Renal cortex interstitium (tissue), 11 donors: Measurements from ENCODE around the gene TNFAIP2. TPM values are rescaled to one million over a fixed set of nuclear protein-coding genes. Genes with fewer than 3 reads are reported as not detected.
"Not testable (repeated sequence)": the region's sequence is repeated elsewhere in the genome, so short reads cannot be mapped to it uniquely, and the experiment has no call there.

Source experiments
- DNase-seq, 11 donors: peaks; one replicate each; pipeline ENCODE4 v3.0.0-alpha.2; 2013; ENCODE audit warnings: low read depth in 9 of 11, low spot score in 4 of 11; ENCODE audit errors: extremely low read depth in 1 of 11
- polyA plus RNA-seq, 3 donors: library from polyadenylated mRNA; unstranded; fragments of 120-200 nt; gene quantifications; one replicate each; pipeline ENCODE4 v1.2.1, GENCODE V29; 2013; ENCODE audit not compliant: insufficient read length in 3 of 3

TNFAIP2 gene
- polyA plus RNA-seq, 3 donors = 22.8 to 38.0 (median 31.7) TPM

DNA sequence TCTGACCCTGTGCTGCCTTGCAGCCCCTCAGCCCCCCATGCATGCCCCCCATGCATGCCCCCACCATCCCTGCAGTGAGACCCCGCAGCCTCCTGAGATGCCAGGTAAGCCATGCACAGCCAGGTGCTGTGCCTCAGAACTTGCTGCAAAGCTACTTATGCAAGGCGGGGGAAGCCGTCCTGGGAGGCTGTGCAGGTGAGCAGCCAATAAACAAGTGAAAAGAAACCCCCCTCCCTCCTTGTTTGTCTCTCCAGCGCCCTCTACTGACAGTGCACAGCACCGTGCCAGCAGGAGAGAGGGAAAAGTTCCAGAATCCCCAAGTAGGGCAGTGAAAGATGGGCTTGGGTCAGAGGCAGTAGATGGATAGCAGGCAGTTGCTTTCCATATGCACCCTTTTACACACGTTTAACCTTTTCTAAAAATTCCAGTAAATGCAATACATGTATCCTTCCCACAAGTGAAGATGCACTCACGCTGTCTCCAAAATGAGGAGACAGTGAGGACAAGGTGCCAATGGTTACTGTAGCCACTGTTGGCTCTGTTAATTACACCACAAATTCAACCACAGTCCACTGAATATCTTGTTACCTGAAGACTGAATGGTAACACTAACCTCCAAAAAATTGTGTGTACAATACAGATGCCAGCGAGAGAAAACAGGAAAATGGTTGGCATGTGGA is 18.0 kb downstream of the TNFAIP2 start:
- no peak for DNase-seq

DNA sequence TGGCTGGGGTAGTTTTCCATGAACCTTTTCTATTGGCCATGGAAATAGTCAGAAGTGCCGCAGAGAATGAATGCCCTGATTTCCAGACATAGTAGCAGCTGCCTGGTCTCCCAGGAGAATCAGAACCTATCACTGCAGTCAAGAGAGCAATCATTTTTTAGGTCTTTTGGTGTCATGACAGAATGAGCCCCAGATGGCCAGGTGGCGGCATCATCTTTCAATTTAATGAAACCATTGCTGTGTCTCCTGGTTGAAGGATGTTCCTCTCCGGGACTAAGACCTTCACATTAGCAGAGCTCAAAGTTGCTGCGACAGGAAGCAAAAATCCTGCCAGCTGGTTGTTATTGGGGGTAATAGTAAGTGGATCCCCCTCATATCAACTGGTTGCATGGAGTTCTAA is 18.8 kb downstream of the TNFAIP2 start:
- DNase-seq = no peak

- DNase-seq = no peak
Measured at GRCh38 chr14:103142721-103143302, 19.6 kb downstream of the TNFAIP2 start.

DNA sequence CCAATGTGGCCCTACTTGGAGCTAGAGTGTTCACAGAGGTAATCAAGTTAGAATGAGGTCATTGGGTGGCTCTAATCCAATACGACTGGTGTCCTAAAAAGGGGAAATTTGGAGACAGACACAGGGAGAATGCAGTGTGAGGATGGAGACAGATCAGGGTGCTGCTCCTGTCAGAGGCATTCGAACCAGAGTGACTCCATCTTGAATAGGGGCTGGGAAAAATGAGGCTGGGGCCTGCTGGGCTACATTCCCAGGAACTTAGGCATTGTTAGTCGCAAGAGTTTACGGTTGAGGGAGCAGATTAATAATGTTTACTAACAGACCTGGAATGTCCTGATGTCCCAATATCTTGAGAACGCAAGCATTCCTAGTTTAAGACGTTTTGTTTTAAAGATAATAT is 20.2 kb downstream of the TNFAIP2 start:
- no peak for DNase-seq

- no peak for DNase-seq
Measured at GRCh38 chr14:103144085-103144484, 20.8 kb downstream of the TNFAIP2 start.

DNA sequence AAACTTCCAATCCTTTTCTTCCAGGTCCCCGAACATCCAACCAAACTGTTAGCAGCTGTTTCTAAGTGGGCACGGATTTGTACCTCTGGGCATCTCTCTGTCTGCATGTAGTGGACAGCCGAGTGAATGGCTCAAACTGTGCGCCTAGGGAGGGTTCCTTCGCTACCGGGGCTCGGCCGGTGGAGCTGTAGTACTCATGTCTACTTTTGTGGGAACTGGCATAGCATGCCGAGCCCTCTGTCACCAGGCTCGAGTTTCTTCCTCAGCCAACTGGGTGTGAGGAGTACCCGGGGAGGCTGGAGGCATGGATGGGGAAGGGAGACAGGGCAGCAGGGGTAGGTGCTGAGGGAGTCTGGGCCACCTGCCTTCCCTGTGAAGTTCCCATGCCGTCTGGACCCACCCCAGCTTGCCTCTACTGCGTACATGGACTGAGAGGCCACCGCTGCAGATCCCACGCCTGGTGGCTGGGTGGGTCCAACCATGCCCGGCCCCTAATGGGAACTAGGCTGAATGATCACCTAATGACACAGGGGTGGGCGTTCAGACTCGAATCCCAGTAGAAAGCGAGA is 23.0 kb downstream of the TNFAIP2 start:
- DNase-seq = no peak

DNA sequence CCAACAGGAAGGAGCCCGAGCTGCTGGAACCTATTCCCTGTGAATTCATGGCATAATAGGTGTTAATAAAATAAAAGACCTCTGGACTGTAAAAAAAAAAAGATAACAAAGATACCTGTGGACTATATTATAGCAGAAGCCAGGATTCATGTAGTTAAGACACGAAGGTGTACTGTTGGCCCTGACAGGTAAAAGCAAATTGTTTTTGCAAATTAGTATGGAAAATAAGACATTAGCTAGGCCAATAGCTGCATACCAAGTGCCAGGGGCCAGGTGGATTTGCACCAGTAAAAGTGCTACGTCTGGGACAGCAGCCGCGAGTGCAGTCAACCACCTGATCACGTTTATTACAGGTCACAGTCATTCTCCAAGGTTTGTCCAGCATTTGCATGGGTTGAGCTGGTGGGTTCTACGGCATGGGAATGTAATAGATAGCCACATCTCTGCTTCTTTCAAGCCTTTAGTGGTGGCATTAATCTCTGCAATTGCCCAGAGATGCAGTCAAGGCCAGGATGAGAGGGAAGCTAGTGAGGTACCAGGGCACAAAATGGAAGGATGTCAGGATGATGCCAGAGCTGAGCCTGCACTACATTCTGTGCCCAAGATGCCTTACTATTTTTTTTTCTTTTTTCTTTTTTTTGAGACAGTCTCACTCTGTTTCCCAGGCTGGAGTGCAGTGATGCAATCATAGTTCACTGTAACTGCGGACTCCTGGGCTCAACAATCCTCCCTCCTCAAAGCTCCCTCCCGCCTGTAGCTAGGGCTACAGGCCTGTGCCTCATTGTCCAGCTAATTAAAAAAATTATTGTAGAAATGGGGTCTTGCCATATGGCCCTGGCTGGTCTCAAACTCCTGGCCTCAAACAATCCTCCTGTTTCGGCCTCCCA is 26.3 kb downstream of the TNFAIP2 start:
- no peak for DNase-seq

- no peak for DNase-seq
Measured at GRCh38 chr14:103151270-103151945, 28.1 kb downstream of the TNFAIP2 start.

GRCh38 chr14:103155010-103155409 is 31.7 kb downstream of the TNFAIP2 start:
- no peak for DNase-seq

GRCh38 chr14:103155416-103155815 is 32.2 kb downstream of the TNFAIP2 start:
- not testable (repeated sequence) for DNase-seq

- DNase-seq = no peak
Measured at GRCh38 chr14:103155826-103156394, 32.6 kb downstream of the TNFAIP2 start.

DNA sequence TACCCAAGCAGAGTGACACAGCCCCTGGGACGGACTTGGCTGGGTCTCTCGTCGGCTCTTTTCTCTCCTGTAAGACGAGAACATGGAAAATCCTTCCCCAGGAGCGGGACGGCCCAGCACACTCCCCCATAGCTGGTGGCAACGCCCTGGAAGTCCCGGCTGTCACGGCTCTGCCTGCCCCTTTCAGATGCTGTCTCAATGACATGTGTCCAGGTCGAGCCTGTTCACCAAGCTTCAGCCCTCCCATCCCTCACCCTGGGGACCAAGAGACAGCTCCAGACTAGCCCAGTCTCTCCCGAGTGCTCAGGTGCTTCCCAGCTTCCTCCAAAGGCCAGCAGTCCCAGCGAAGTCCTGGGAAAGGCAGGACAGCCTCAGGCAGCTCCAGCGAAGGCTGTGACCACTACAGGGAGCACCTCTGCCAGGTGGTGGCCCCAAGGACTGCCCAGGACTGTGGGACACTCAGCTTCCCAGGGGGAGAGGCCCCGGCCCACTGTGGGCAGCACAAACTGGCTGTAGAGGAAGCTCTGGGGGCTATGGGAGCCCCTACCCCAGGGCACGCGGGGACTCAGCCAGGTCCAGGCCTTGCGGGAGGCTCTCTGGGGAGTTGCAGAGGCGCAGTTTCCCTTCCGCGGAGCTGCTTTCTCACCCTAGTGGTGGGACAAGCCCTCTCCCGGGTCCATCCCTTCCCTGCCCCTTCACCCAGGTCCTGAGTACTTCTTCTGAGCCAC is 33.6 kb downstream of the TNFAIP2 start:
- no peak for DNase-seq

GRCh38 chr14:103157969-103158368 is 34.7 kb downstream of the TNFAIP2 start:
- no peak for DNase-seq

DNA sequence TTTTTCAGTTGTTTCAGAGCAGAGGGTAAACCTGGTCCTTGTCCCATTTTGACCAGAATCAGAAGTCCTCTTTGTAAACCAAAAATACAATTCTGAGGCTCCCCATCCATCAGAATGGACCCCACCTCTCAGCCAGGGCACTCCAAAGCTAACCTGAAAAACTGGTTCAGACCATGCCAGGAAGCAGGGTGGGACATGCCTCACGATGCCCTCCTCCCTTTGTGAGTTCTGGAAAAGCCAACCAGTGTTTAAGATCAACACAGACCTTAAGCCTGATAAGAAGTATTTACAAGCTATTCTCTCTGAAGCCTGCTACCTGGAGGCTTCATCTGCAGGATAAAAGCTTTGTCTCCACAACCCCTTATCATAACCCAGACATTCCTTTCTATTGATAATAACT is 35.4 kb downstream of the TNFAIP2 start:
- no peak for DNase-seq

DNA sequence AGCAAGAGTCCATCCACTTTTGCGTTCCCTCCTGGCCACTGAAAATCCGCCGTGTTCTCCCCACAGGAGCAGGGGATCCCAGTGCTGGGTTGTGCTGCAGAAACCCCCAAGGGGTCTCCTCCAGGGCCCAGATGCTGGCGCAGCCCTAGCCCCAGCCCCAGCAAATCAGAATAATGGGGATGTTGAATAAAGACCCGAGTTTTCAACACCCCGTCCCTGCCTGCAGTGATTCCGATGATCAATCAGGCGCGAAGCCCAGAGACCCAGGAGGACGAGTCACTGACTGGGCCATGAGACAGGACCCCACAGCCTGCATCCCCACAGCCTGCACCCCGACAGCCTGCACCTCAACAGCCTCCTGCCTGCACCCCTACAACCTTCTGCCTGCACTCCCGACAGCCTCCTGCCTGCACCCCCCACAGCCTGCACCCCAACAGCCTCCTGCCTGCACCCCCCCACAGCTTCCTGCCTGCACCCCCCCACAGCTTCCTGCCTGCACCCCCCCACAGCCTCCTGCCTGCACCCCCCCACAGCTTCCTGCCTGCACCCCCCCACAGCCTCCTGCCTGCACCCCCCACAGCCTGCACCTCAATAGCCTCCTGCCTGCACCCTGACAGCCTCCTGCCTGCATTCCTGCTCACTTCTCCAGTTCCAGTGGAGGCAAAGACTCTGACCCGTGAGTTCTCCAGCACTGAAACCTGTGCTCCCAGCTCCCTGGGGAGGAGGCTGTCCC is 37.2 kb downstream of the TNFAIP2 start:
- DNase-seq = no peak

GRCh38 chr14:103161054-103161397 is 37.8 kb downstream of the TNFAIP2 start:
- no peak for DNase-seq

GRCh38 chr14:103163199-103163598 is 39.9 kb downstream of the TNFAIP2 start:
- DNase-seq = no peak

DNA sequence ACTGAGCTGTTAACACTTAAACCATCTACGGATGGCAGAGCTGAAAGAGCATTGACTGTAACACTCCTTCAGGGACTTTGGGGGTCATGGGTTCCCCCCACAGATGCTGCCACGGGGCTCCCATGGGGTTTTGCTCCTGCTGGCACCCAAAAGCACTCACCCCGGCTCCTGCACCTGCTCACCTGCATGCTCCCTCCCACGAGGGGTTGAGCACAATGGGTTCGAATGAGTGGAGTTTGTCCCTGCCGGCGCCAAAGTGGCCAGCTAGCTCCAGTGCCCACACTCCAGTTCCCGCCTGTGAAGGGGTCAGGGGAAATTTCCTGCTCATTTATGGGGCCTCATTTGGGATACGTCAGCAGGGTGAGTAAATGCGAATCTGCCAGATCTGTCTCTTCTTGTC is 40.7 kb downstream of the TNFAIP2 start:
- DNase-seq = no peak
